ENCODE results near the gene INPP5J.
"Not testable (repeated sequence)": the region's sequence is repeated elsewhere in the genome, so short reads cannot be mapped to it uniquely, and the experiment has no call there.

The INPP5J gene

DNA sequence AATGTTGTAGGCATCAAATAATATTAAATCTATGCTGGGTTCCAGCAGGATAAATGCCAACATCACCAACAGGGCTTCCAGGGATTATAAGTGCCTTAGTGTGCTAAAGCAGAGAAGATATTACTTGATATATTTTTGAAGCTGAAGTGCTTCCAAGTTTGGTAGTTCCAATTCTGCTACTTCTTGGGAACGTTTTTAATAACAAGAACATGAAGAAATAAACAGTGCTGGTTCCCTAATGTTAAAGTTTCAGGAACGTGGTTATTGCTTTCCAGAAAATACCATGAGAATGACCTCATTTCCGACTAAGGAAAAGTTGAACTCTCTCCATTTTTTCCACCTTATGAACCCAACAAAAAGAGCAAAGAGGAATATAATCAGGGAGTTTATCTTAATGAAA lies 32.7 kb downstream of the INPP5J start:
- TF ChIP-seq, protein P1, sequence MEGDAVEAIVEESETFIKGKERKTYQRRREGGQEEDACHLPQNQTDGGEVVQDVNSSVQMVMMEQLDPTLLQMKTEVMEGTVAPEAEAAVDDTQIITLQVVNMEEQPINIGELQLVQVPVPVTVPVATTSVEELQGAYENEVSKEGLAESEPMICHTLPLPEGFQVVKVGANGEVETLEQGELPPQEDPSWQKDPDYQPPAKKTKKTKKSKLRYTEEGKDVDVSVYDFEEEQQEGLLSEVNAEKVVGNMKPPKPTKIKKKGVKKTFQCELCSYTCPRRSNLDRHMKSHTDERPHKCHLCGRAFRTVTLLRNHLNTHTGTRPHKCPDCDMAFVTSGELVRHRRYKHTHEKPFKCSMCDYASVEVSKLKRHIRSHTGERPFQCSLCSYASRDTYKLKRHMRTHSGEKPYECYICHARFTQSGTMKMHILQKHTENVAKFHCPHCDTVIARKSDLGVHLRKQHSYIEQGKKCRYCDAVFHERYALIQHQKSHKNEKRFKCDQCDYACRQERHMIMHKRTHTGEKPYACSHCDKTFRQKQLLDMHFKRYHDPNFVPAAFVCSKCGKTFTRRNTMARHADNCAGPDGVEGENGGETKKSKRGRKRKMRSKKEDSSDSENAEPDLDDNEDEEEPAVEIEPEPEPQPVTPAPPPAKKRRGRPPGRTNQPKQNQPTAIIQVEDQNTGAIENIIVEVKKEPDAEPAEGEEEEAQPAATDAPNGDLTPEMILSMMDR (IDR thresholded peaks at IDR 0.05), result no peak
- Histone ChIP-seq H3K9me3 (no peaks in the 10 kb centered on the region), H3K36me3 (no peaks in the 10 kb centered on the region), H3K4me3 (ENCODE audit: low read depth in 1 of 2, low read length in 1 of 2) (no peak overlapping the region), H3K27ac (no peak overlapping the region), H3K4me1 (ENCODE audit: control insufficient read depth in 1 of 2, insufficient read depth in 1 of 2, low read depth in 1 of 2, low read length in 1 of 2) (peaks cover 5 to 11% of the 10 kb centered on the region in 2 experiments), H3K27me3 (peaks cover 13% of the 10 kb centered on the region)

DNA sequence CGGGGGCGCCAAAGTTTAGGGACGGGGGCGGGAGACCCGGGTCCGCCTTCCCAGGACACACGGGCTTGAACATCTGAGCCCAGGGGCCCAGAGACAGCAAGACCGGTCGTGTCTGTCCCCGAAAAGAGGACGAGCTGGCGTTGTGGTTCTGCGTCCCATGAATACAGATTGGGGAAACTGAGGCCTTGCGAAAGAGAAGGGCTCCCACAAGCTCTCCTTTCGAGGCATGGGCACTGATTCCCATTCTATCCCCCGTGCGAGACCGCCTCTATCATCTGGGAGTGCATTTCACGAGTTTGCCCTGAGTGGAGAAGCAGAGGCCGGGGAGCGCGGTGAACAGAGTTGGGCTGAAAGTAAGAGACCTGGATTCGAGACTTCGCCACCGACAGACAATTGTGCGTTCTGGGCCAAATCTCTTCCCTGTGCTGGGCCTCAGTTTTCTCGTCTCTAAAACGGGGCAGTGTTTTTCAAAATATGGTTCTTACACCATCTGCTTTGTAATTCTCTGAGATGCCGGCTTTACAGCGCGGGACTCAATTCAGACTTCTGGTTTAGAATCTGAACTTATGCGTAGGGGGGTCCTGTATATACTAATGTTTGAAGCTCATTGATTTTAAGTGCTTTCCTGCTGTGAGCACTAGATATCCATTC lies 37.7 kb downstream of the INPP5J start:
- TF ChIP-seq, protein P1 (IDR thresholded peaks at IDR 0.05), result no peak
- H3K27ac ChIP-seq, result peak overlapping the region; percentile 89
- peaks cover 13% of the 10 kb centered on the region for H3K27me3 ChIP-seq
- no peaks in the 10 kb centered on the region for H3K9me3 ChIP-seq
- peak overlapping the region; percentile 87 to 91 for H3K4me3 ChIP-seq (ENCODE audit: low read depth in 1 of 2, low read length in 1 of 2)
- H3K36me3 ChIP-seq, result peaks cover 3% of the 10 kb centered on the region
- H3K4me1 ChIP-seq (ENCODE audit: control insufficient read depth in 1 of 2, insufficient read depth in 1 of 2, low read depth in 1 of 2, low read length in 1 of 2), result peaks cover 22 to 23% of the 10 kb centered on the region in 2 experiments

- Histone ChIP-seq H3K4me3 (ENCODE audit: low read depth in 1 of 2, low read length in 1 of 2) (peak overlapping the region; percentile 87 to 91), H3K27ac (peak overlapping the region; percentile 89), H3K36me3 (peaks cover 3% of the 10 kb centered on the region), H3K27me3 (peaks cover 13% of the 10 kb centered on the region), H3K9me3 (no peaks in the 10 kb centered on the region), H3K4me1 (ENCODE audit: control insufficient read depth in 1 of 2, insufficient read depth in 1 of 2, low read depth in 1 of 2, low read length in 1 of 2) (peaks cover 22 to 30% of the 10 kb centered on the region in 2 experiments)
- TF ChIP-seq, protein P1 (IDR thresholded peaks at IDR 0.05), result no peak
Measured at GRCh38 chr22:31161386-31161785, 38.6 kb downstream of the INPP5J start.

DNA sequence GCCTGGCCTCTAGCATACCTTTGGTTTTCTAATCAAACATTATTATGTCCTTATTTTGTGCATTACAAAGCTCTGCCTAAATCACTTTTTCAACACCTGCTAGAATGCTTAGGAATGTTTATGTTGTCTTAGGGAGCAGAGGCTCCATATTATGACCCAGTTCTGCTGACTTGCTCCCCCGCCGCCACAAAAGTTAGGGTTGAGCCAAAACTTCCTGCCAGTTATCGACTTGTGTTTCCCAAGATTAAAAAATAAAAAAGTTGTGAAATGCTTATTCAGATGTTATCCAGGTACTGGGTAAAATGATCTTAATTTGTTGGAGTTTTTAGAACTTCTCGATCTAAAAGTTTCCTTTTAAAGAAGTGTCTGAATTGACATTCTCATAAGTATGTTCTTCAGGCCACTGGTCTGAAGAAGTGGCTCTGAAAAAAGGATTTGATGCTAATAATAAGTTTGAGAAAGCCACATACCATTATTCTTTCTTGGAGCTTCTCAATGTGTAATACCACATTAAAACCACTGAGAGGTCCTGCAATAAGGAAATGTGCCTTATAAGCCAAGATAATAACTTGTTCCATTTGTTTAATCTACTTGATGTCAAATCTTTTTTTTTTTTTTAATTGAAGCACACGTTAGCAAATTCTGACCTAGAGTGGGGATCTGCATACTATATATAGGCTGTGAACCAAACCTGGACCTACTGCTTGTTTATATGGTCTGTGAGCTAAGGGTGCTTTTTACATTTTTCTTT lies 39.4 kb downstream of the INPP5J start:
- H3K9me3 ChIP-seq, result no peaks in the 10 kb centered on the region

GRCh38 chr22:31170971-31171370 lies 48.2 kb downstream of the INPP5J start:
- TF ChIP-seq, protein P1 (IDR thresholded peaks at IDR 0.05), result no peak
- Histone ChIP-seq H3K9me3 (no peaks in the 10 kb centered on the region), H3K36me3 (no peaks in the 10 kb centered on the region), H3K4me3 (ENCODE audit: low read depth in 1 of 2, low read length in 1 of 2) (no peak overlapping the region), H3K27me3 (no peaks in the 10 kb centered on the region), H3K27ac (peak overlapping the region; percentile 92), H3K4me1 (ENCODE audit: control insufficient read depth in 1 of 2, insufficient read depth in 1 of 2, low read depth in 1 of 2, low read length in 1 of 2) (peaks cover 21 to 27% of the 10 kb centered on the region in 2 experiments)

More for the DNA sequence above, 39.4 kb downstream of the INPP5J start:
- Histone ChIP-seq H3K36me3 (peaks cover 3% of the 10 kb centered on the region), H3K27ac (no peak overlapping the region), H3K27me3 (peaks cover 13% of the 10 kb centered on the region), H3K4me3 (ENCODE audit: low read depth in 1 of 2, low read length in 1 of 2) (no peak overlapping the region), H3K4me1 (ENCODE audit: control insufficient read depth in 1 of 2, insufficient read depth in 1 of 2, low read depth in 1 of 2, low read length in 1 of 2) (peaks cover 22 to 34% of the 10 kb centered on the region in 2 experiments)
- TF ChIP-seq, protein P1 (IDR thresholded peaks at IDR 0.05), result no peak

DNA sequence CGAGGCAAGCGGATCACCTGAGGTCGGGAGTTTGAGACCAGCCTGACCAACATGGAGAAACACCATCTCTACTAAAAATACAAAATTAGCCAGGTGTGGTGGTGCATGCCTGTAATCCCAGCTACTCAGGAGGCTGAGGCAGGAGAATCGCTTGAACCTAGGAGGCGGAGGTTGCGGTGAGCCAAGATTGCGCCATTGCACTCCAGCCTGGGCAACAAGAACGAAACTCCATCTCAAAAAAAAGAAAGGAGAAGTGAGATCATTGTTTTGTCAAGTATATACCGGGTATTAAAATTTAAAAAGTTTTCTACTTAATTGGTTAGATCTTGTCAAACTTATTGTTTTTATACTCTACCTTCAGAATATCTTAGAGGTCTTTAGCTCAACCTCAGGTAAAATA lies 49.0 kb downstream of the INPP5J start:
- H3K27me3 ChIP-seq, H3K9me3 ChIP-seq, H3K36me3 ChIP-seq: not testable (repeated sequence)
- Histone ChIP-seq H3K27ac (peak overlapping the region; percentile 92), H3K4me3 (ENCODE audit: low read depth in 1 of 2, low read length in 1 of 2) (peak overlapping the region; percentile 46 to 54), H3K4me1 (ENCODE audit: control insufficient read depth in 1 of 2, insufficient read depth in 1 of 2, low read depth in 1 of 2, low read length in 1 of 2) (peaks cover 20 to 21% of the 10 kb centered on the region in 2 experiments)

All from neutrophil (primary cell).